Tibial nerve (tissue), 4 donors: ENCODE data around the gene BYSL. TPM values are rescaled to one million over a fixed set of nuclear protein-coding genes. Genes with fewer than 3 reads are reported as not detected.

Experiments
- DNase-seq, 2 donors: peaks; one replicate each; pipeline ENCODE4 v3.0.0-alpha.2; 2019; ENCODE audit warnings: low spot score in 2 of 2
- H3K27ac ChIP-seq, 4 donors: fragments of 200-600 bp; sonication (generic) in 3 of 4; one replicate each; pipeline ENCODE4 v1.5.1; 2017 to 2019; ENCODE audit warnings: mild to moderate bottlenecking in 1 of 4
- H3K27me3 ChIP-seq, 2 donors: fragments of 200-600 bp; sonication (generic) in 1 of 2; one replicate each; pipeline versions ENCODE4 v1.5.1 to v1.6.0; 2017 to 2019
- H3K36me3 ChIP-seq, 3 donors: fragments of 200-600 bp; sonication (generic); one replicate each; pipeline ENCODE4 v1.5.1; 2018 to 2019
- H3K4me1 ChIP-seq, 4 donors: fragments of 200-600 bp; sonication (generic) in 3 of 4; one replicate each; pipeline ENCODE4 v1.5.1; 2017 to 2019
- H3K4me3 ChIP-seq, 4 donors: fragments of 200-600 bp; sonication (generic) in 3 of 4; one replicate each; pipeline ENCODE4 v1.5.1; 2017 to 2019; ENCODE audit warnings: mild to moderate bottlenecking in 1 of 4, moderate library complexity in 1 of 4
- H3K9me3 ChIP-seq, 4 donors: fragments of 200-600 bp; sonication (generic) in 3 of 4; one replicate each; pipeline ENCODE4 v1.5.1; 2017 to 2019
- EP300 ChIP-seq, 2 donors: sonication (generic); formaldehyde crosslinking; IDR thresholded peaks; one replicate each; pipeline ENCODE4 v1.6.1; 2017; ENCODE audit warnings: antibody characterized with exemption in 2 of 2, mild to moderate bottlenecking in 1 of 2
- POLR2A ChIP-seq, 2 donors: fragments of 450-650 bp; IDR thresholded peaks; one replicate each; pipeline ENCODE4 v1.6.1; 2017; ENCODE audit warnings: antibody characterized with exemption in 2 of 2, mild to moderate bottlenecking in 2 of 2, moderate library complexity in 2 of 2
- WGBS, 2 donors: methylation state at CpG; one replicate each; pipeline ENCODE4 v1.1.5; 2018; 5-methylcytosine and 5-hydroxymethylcytosine counted together
- total RNA-seq, 4 donors: library from RNA; depleted of rRNA; stranded (reverse); fragments of >200 nt; gene quantifications; one replicate each; pipeline ENCODE4 v1.1.0, GENCODE V29; 2016
- TF ChIP-seq, protein P1 (sequence below), 5 experiments: fragments of 200-600 bp in 3 of 5; fragments of 450-650 bp in 2 of 5; sonication (generic) in 3 of 5; IDR thresholded peaks; one replicate each; pipeline ENCODE4 v1.5.1; 2016 to 2019; ENCODE audit warnings: antibody characterized with exemption in 5 of 5, mild to moderate bottlenecking in 3 of 5, moderate library complexity in 2 of 5

BYSL gene
- total RNA-seq, 4 donors from 2014 or later: 9.2 to 13.3 (median 12.8) TPM

- no peak for TF ChIP-seq EP300 (IDR thresholded peaks at IDR 0.05)
- TF ChIP-seq, protein P1, sequence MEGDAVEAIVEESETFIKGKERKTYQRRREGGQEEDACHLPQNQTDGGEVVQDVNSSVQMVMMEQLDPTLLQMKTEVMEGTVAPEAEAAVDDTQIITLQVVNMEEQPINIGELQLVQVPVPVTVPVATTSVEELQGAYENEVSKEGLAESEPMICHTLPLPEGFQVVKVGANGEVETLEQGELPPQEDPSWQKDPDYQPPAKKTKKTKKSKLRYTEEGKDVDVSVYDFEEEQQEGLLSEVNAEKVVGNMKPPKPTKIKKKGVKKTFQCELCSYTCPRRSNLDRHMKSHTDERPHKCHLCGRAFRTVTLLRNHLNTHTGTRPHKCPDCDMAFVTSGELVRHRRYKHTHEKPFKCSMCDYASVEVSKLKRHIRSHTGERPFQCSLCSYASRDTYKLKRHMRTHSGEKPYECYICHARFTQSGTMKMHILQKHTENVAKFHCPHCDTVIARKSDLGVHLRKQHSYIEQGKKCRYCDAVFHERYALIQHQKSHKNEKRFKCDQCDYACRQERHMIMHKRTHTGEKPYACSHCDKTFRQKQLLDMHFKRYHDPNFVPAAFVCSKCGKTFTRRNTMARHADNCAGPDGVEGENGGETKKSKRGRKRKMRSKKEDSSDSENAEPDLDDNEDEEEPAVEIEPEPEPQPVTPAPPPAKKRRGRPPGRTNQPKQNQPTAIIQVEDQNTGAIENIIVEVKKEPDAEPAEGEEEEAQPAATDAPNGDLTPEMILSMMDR (IDR thresholded peaks at IDR 0.05): no peak
- no peak for TF ChIP-seq POLR2A (IDR thresholded peaks at IDR 0.05)
- WGBS, 2 donors: 91 to 98% methylated on average over 2 of the region's 2 CpGs
Observed at GRCh38 chr6:41954668-41955067, 33.4 kb downstream of the BYSL start.

DNA sequence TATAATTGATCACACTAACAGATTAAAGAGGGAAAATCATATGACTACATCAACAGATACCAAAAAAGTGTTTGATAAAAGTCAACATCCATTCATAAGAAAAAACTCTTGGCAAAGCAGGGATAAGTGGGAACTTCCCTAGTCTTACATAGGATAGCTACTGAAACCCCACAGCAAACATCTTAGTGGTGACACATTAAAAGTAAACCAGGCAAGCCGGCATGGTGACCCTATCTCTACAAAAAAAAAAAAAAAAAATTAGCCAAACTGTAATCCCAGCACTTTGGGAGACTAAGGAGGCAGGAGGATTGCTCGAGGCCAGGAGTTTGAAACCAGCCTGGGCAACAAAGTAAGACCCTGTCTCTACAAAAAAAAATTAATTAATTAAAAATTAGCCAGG, 34.1 kb downstream of the BYSL start:
- Histone ChIP-seq H3K27ac (no peak overlapping the region), H3K36me3 (no peaks in the 10 kb centered on the region), H3K4me1 (no peaks in the 10 kb centered on the region), H3K27me3 (no peaks in the 10 kb centered on the region), H3K9me3 (no peaks in the 10 kb centered on the region), H3K4me3 (no peak overlapping the region)
- no peak for DNase-seq
- TF ChIP-seq EP300 (IDR thresholded peaks at IDR 0.05) (no peak), POLR2A (IDR thresholded peaks at IDR 0.05) (no peak)
- TF ChIP-seq, protein P1 (IDR thresholded peaks at IDR 0.05): no peak
- 91 to 93% methylated on average over 2 of the region's 2 CpGs for WGBS, 2 donors

More at GRCh38 chr6:41954668-41955067, 33.4 kb downstream of the BYSL start:
- no peak overlapping the region for H3K4me3 ChIP-seq
- H3K9me3 ChIP-seq: no peaks in the 10 kb centered on the region
- no peak overlapping the region for H3K27ac ChIP-seq
- no peaks in the 10 kb centered on the region for H3K4me1 ChIP-seq
- DNase-seq: no peak
- H3K27me3 ChIP-seq: no peaks in the 10 kb centered on the region
- H3K36me3 ChIP-seq: no peaks in the 10 kb centered on the region

DNA sequence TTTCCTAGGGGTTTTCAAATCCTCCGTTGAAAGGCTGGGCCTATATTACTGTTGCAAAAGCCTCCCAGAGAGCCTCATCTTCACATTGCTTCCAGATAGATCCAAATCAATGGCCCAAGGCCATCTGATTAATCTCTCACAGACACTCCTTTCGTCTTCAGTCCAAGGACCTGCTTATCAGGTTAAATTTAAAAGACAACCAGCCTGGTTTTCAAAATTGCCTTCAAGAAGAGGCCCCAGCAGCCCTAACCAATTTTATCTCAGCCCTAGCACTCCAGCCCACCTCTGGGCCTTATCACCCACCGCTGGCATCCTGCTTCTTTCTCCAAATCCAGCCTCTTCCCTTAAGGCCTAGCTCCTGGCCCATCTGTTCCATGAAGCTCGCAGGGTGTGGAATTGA, 35.8 kb downstream of the BYSL start:
- no peak for TF ChIP-seq POLR2A (IDR thresholded peaks at IDR 0.05)
- TF ChIP-seq, protein P1 (IDR thresholded peaks at IDR 0.05): no peak
- no peak for TF ChIP-seq EP300 (IDR thresholded peaks at IDR 0.05)
- DNase-seq: no peak

DNA sequence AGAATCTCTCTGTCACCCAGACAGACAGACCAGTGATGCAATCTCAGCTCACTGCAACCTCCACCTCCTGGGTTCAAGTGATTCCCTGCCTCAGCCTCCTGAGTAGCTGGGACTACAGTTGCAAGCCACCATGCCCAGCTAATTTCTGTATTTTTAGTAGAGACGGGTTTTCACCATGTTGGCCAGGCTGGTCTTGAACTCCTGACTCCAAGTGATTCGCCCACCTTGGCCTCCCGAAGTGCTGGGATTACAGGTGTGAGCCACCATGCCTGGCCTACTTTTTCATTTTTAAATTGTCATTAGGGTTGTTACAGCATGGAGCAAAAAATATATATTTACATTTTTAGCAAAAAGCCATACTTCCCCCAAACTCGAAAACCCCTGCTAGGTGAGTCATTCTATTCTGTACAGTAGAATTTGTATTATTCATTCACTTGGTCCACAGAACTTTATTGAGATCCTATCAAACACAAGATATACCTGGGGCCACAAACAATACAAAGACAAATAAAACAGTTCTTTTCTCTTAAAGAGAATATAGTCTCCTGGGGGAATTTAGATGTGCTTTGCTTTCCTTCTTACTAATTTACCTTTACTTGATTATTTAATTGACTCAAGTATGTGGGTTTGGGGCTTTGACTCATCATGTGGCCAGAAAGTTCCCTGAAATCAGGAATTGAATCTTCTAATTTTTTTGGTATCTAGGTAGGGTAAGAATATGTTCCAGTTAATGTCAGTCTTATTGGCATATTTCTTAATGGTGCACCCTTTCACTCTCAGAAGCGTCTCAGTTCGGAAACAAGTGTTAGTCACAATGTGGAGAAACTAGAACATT, 36.9 kb downstream of the BYSL start:
- no peak overlapping the region for H3K27ac ChIP-seq
- H3K4me3 ChIP-seq: no peak overlapping the region
- TF ChIP-seq POLR2A (IDR thresholded peaks at IDR 0.05) (no peak), EP300 (IDR thresholded peaks at IDR 0.05) (no peak)
- TF ChIP-seq, protein P1 (IDR thresholded peaks at IDR 0.05): no peak
- whole genome bisulfite sequencing, 2 donors: 93 to 96% methylated on average over 6 of the region's 6 CpGs
- no peak for DNase-seq
- no peaks in the 10 kb centered on the region for H3K9me3 ChIP-seq
- peaks cover 0 to 4% (median 0%) of the 10 kb centered on the region in 3 donors for H3K36me3 ChIP-seq
- H3K27me3 ChIP-seq: no peaks in the 10 kb centered on the region
- H3K4me1 ChIP-seq: no peaks in the 10 kb centered on the region

More for the DNA sequence above, 35.8 kb downstream of the BYSL start:
- Histone ChIP-seq H3K4me1 (no peaks in the 10 kb centered on the region), H3K27me3 (no peaks in the 10 kb centered on the region), H3K36me3 (peaks cover 0 to 4% (median 0%) of the 10 kb centered on the region in 3 donors), H3K4me3 (no peak overlapping the region), H3K27ac (no peak overlapping the region), H3K9me3 (no peaks in the 10 kb centered on the region)
- 87 to 88% methylated on average over 4 of the region's 4 CpGs for WGBS, 2 donors

DNA sequence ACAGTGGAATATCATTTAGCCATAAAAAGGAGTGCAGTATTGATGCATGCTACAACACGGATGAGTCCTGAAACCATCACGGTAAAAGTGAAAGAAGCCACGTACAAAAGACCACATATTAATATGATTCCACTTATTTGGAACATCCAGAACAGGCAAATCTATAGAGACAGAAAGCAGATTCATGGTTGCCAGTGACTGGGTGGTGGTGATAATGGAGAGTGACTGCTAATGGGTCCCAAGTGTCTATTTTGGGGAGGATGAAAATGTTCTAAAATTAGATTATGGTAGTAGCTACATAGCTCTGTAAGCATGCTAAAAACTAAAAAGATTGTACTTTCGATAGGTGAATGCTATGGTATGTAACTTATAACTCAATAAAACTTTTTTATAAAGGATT, 38.7 kb downstream of the BYSL start:
- TF ChIP-seq POLR2A (IDR thresholded peaks at IDR 0.05): no peak
- TF ChIP-seq EP300 (IDR thresholded peaks at IDR 0.05): no peak
- TF ChIP-seq, protein P1 (IDR thresholded peaks at IDR 0.05): no peak

More for the DNA sequence above, 38.7 kb downstream of the BYSL start:
- Histone ChIP-seq H3K27me3 (no peaks in the 10 kb centered on the region), H3K4me3 (no peak overlapping the region), H3K9me3 (no peaks in the 10 kb centered on the region), H3K27ac (no peak overlapping the region), H3K36me3 (peaks cover 0 to 4% (median 0%) of the 10 kb centered on the region in 3 donors), H3K4me1 (no peaks in the 10 kb centered on the region)
- WGBS, 2 donors: 92 to 95% methylated on average over 4 of the region's 4 CpGs
- no peak for DNase-seq
